Astrocyte (in vitro differentiated cells and primary cell): ENCODE measurements around the gene USP40. TPM values are rescaled to one million over a fixed set of nuclear protein-coding genes. Genes with fewer than 3 reads are reported as not detected.
"Not testable (repeated sequence)": the region's sequence is repeated elsewhere in the genome, so short reads cannot be mapped to it uniquely, and the experiment has no call there.

Experiments
- DNase-seq: peaks from one replicate; pipeline ENCODE4 v3.0.0-alpha.2; 2010; ENCODE audit warnings: low read depth
- FAIRE-seq: peaks from 2 replicates; lab custom pipeline; 2011; peaks lifted over from hg19 to GRCh38; lab: Jason Lieb, UNC
- H2AFZ ChIP-seq: 2 replicates; pipeline ENCODE4 v1.6.0; 2012; ENCODE audit warnings: low read depth, low read length, inconsistent platforms
- H3K27ac ChIP-seq: 2 replicates; pipeline ENCODE4 v1.5.1; 2011; ENCODE audit warnings: low read depth, low read length, inconsistent platforms
- H3K27me3 ChIP-seq: 2 replicates; pipeline ENCODE4 v1.6.0; 2011; ENCODE audit warnings: low read length, inconsistent platforms; ENCODE audit not compliant: insufficient read depth
- H3K36me3 ChIP-seq: 2 replicates; pipeline ENCODE4 v1.5.1; 2011; ENCODE audit warnings: low read length, inconsistent platforms; ENCODE audit not compliant: insufficient read depth
- H3K4me1 ChIP-seq: 2 replicates; pipeline ENCODE4 v1.5.1; 2011; ENCODE audit warnings: low read length, inconsistent platforms; ENCODE audit not compliant: insufficient read depth
- H3K4me2 ChIP-seq: 2 replicates; pipeline ENCODE4 v1.6.0; 2012; ENCODE audit warnings: low read length, inconsistent platforms
- H3K4me3 ChIP-seq: 2 replicates; pipeline ENCODE4 v1.5.1; 2011; ENCODE audit warnings: low read depth, mild to moderate bottlenecking, low read length, inconsistent platforms; ENCODE audit not compliant: insufficient read depth
- H3K79me2 ChIP-seq: 2 replicates; pipeline ENCODE4 v1.6.0; 2012; ENCODE audit warnings: mild to moderate bottlenecking, low read length, inconsistent platforms; ENCODE audit not compliant: insufficient read depth
- H3K9ac ChIP-seq: 2 replicates; pipeline ENCODE4 v1.6.0; 2012; ENCODE audit warnings: mild to moderate bottlenecking, low read length, inconsistent platforms
- H3K9me3 ChIP-seq: 2 replicates; pipeline ENCODE4 v1.5.1; 2012; ENCODE audit warnings: low read depth, mild to moderate bottlenecking, low read length, inconsistent platforms; ENCODE audit not compliant: insufficient read depth
- H4K20me1 ChIP-seq: 2 replicates; pipeline ENCODE4 v1.6.0; 2012; ENCODE audit warnings: low read length, inconsistent platforms; ENCODE audit not compliant: insufficient read depth
- H3K27ac Mint-ChIP-seq: one replicate; pipeline ENCODE4 v1.8.0; 2021; ENCODE audit warnings: mild to moderate bottlenecking, mixed read lengths; ENCODE audit not compliant: unreplicated experiment
- H3K27me3 Mint-ChIP-seq: one replicate; pipeline ENCODE4 v1.8.0; 2021; ENCODE audit warnings: low read depth, mixed read lengths; ENCODE audit not compliant: unreplicated experiment
- H3K36me3 Mint-ChIP-seq: one replicate; pipeline ENCODE4 v1.8.0; 2021; ENCODE audit warnings: low read depth, mixed read lengths; ENCODE audit not compliant: unreplicated experiment
- H3K4me1 Mint-ChIP-seq: one replicate; pipeline ENCODE4 v1.8.0; 2021; ENCODE audit warnings: low read depth, mixed read lengths; ENCODE audit not compliant: unreplicated experiment
- H3K4me3 Mint-ChIP-seq: one replicate; pipeline ENCODE4 v1.8.0; 2021; ENCODE audit warnings: mild to moderate bottlenecking, moderate library complexity, mixed read lengths; ENCODE audit not compliant: unreplicated experiment
- H3K9me3 Mint-ChIP-seq: one replicate; pipeline ENCODE4 v1.8.0; 2021; ENCODE audit warnings: mild to moderate bottlenecking, mixed read lengths; ENCODE audit not compliant: unreplicated experiment
- CTCF ChIP-seq: IDR thresholded peaks from 2 replicates; pipeline ENCODE4 v1.5.1; 2011; ENCODE audit warnings: low read depth, mild to moderate bottlenecking, inconsistent platforms, low read length, moderate library complexity; ENCODE audit not compliant: insufficient read depth
- EZH2 ChIP-seq: IDR thresholded peaks from 2 replicates; pipeline ENCODE4 v1.6.1; 2012; ENCODE audit warnings: mild to moderate bottlenecking, low read length, inconsistent platforms; ENCODE audit not compliant: insufficient read depth
- total RNA-seq: library from RNA; stranded (reverse); gene quantifications from 2 replicates; pipeline ENCODE4 v1.2.1, GENCODE V29; 2021

Gene USP40
- total RNA-seq, 1 donor from 2014 or later = 25.4 TPM

GRCh38 chr2:233588400-233588799 is 21.8 kb upstream of the USP40 start:
- Histone ChIP-seq H3K27ac (no peak overlapping the region), H3K4me2 (no peak overlapping the region), H3K27me3 (peaks cover 6% of the 10 kb centered on the region), H3K9me3 (no peaks in the 10 kb centered on the region), H3K36me3 (no peaks in the 10 kb centered on the region), H3K4me3 (no peak overlapping the region), H2AFZ (no peak overlapping the region), H4K20me1 (no peaks in the 10 kb centered on the region), H3K4me1 (no peaks in the 10 kb centered on the region), H3K9ac (no peak overlapping the region), H3K79me2 (no peaks in the 10 kb centered on the region)
- FAIRE-seq = no peak
- Mint-ChIP-seq H3K27me3 (peaks cover 3% of the 10 kb centered on the region), H3K4me3 (no peak overlapping the region), H3K27ac (no peak overlapping the region), H3K4me1 (no peaks in the 10 kb centered on the region), H3K9me3 (no peaks in the 10 kb centered on the region), H3K36me3 (no peaks in the 10 kb centered on the region)
- DNase-seq = no peak
- TF ChIP-seq EZH2 (no peak), CTCF (no peak)

GRCh38 chr2:233584210-233584609 is 17.6 kb upstream of the USP40 start:
- Mint-ChIP-seq H3K27ac (no peak overlapping the region), H3K27me3 (peaks cover 3% of the 10 kb centered on the region), H3K4me3 (no peak overlapping the region), H3K36me3 (no peaks in the 10 kb centered on the region), H3K4me1 (no peaks in the 10 kb centered on the region), H3K9me3 (no peaks in the 10 kb centered on the region)
- Histone ChIP-seq H3K36me3 (no peaks in the 10 kb centered on the region), H3K4me1 (no peaks in the 10 kb centered on the region), H3K79me2 (no peaks in the 10 kb centered on the region), H4K20me1 (no peaks in the 10 kb centered on the region), H3K27me3 (peaks cover 6% of the 10 kb centered on the region), H3K4me2 (no peak overlapping the region), H3K9me3 (no peaks in the 10 kb centered on the region), H3K4me3 (no peak overlapping the region), H2AFZ (no peak overlapping the region), H3K9ac (no peak overlapping the region), H3K27ac (no peak overlapping the region)
- TF ChIP-seq CTCF = no peak
- no peak for TF ChIP-seq EZH2
- DNase-seq = no peak
- no peak for FAIRE-seq

- H3K4me3 ChIP-seq, H3K4me2 ChIP-seq, H3K79me2 ChIP-seq, H3K36me3 Mint-ChIP-seq, H3K9me3 ChIP-seq, H3K27me3 ChIP-seq, H3K4me1 ChIP-seq, H2AFZ ChIP-seq, H3K27ac Mint-ChIP-seq, FAIRE-seq, H3K27me3 Mint-ChIP-seq, H3K9me3 Mint-ChIP-seq, H3K4me1 Mint-ChIP-seq, H3K27ac ChIP-seq, H4K20me1 ChIP-seq, H3K36me3 ChIP-seq, DNase-seq, H3K9ac ChIP-seq, H3K4me3 Mint-ChIP-seq: not testable (repeated sequence)
Observed at GRCh38 chr2:233583217-233583965, 16.8 kb upstream of the USP40 start.

GRCh38 chr2:233577341-233577740 is 10.8 kb upstream of the USP40 start:
- not testable (repeated sequence) for H3K79me2 ChIP-seq, H3K4me2 ChIP-seq, H3K4me3 ChIP-seq, H3K27ac ChIP-seq, H3K9me3 ChIP-seq, H4K20me1 ChIP-seq, H3K27me3 Mint-ChIP-seq, H3K4me1 Mint-ChIP-seq, H3K36me3 ChIP-seq, H3K4me3 Mint-ChIP-seq, H3K9ac ChIP-seq, H3K9me3 Mint-ChIP-seq, DNase-seq, H2AFZ ChIP-seq, FAIRE-seq, H3K27me3 ChIP-seq, H3K36me3 Mint-ChIP-seq, H3K27ac Mint-ChIP-seq, H3K4me1 ChIP-seq
